GM21423 (cell line): ENCODE measurements around the gene METAP2.
"Not testable (repeated sequence)": the region's sequence is repeated elsewhere in the genome, so short reads cannot be mapped to it uniquely, and the experiment has no call there.

Experiments used
- ATAC-seq: cut with Tn5 transposase; IDR thresholded peaks from one replicate; pipeline ENCODE4 v1.9.1; 2021; ENCODE audit warnings: mild to moderate bottlenecking, moderate library complexity; ENCODE audit not compliant: unreplicated experiment

The METAP2 gene

GRCh38 chr12:95473884-95474659, at the start of gene METAP2:
Gene METAP2 (plus strand): TSS chr12:95474152. CDS start chr12:95474180, 28 bp downstream.
- peak; percentile 98 for ATAC-seq

GRCh38 chr12:95424271-95424994, 49.5 kb upstream of the METAP2 start:
- no peak for ATAC-seq

DNA sequence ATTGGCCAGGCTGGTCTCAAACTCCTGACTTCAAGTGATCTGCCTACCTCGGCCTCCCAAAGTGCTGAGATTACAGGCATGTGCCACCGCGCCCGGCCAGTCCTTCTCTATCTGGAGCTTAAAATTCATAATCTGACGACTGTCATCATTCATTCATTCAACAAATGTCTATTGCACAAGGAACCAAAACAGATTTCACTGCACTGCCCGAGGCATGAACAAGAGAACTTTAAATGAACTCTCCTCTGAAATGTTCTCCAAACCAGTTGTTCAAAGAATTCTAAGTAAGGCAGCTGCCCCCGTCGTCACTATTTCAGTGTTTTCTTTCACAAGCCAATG, 44.8 kb upstream of the METAP2 start:
- no peak for ATAC-seq

DNA sequence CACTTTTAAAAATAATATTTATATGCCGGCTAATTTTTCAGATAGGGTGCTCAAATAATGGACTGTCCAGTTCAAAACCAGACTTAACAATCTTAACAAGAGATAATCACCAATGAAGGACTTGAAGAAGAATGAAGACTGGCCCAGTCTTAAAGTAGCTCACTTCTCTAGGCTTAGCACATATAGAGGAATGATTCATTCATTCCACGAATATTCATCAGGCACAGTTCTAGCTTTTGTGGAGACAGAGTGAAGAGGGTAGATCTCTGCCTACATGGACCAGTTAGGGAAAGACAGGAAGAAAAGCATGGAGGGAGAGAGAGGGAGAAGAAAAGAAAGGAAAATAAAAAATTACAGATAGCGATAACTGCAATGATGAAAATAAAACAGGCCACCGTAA, 42.8 kb upstream of the METAP2 start:
- ATAC-seq, result no peak

DNA sequence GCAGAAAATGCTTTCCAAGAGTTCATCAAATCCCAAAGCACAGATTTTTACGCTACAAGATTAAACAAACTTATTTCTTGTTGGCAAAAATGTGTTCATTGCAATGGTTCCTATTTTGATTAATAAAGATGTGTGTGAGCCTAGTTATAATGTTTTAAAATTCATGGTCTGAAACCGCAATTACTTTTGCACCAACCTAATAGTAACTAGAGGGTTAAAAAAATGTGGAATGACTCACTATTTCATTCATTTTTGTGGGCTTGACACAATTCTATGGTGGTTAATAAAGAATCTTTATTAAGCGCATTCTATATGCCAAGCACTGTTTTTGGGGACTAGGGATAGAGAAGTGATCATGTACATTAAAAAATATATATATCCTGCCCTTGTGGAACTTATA, 38.6 kb upstream of the METAP2 start:
- ATAC-seq, result no peak

DNA sequence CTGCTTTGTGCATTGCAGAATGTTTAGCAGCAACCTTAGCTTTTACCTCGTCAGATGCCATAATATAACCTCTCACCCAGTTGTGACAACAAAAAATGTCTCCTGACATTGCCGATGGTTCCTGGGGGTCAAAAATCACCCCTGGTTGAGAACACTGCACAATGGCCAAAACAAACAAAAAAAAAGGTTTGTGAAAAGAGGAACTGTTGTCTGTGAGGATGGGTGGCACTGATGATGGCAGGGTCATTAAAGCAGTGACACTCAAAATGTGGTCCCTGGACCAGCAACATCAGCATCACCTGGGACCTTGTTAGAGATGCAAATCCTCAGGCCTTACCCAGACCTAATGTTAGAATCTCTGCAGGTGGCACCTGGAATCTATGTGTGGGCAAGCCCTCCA, 36.4 kb upstream of the METAP2 start:
- ATAC-seq, result no peak

DNA sequence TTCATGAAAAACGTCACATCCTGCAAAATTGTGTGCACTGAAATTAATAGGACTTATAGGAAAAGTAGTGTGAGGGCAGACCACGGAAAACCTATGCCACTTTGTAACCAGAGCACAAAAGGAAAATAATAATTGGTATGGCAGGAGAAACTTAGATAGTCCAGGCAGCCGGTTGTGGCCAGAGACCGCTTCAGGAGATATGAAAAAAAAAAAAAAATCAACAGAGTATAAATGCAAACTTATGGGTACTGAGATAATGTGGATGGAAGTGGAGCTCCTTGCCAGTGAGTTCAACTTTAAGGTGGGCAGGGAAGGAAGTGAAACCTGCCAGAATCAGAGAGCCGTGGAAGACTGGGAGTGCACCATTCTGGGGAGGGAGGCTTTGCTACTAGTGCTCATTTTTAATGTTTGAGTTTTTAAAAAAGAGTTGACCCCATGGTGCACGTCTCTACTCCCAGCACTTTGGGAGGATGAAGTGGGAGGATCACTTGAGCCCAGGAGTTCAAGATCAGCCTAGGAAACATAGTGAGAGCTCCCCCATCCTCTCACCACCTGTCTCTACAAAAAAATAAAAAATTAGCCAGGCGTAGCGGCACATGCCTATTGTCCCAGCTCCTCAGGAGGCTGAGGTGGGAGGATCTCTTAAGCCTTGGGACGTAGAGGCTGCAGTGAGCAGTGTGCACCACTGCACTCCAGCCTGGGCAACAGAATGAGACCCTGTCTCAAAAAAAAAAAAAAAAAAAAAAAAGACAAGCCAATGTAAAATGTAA, 34.3 kb upstream of the METAP2 start:
- ATAC-seq, result no peak

DNA sequence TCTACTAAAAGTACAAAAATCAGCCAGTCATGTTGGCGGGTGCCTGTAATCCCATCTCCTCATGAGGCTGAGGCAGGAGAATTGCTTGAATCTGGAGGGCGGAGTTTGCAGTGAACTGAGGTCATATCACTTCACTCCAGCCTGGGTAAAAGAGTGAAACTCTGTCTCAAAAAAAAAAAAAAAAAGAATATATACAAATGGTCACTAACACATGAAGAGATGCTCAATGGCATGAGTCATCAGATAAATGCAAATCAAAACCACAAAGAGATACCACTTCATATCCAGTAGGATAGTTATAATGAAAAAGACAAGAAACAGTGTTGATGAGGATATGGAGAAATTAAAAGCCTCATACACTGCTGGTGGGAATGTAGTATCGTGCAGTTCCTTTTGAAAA, 33.6 kb upstream of the METAP2 start:
- no peak for ATAC-seq

GRCh38 chr12:95443459-95443858, 30.5 kb upstream of the METAP2 start:
- ATAC-seq, result no peak

DNA sequence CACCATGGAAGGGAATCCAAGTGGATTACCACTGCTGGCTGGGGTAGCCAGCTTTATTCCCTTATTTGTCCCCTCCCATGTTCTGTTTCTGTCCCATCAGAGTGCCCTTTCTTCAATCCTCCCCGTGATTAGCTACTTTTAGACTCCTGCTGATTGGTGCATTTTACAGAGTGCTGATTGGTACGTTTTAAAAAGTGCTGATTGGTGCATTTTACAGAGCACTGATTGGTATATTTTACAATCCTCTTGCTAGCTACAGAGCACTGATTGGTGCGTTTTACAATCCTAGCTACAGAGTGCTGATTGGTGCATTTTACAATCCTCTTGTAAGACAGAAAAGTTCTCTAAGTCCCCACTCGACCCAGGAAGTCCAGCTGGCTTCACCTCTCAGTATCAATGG, 28.9 kb upstream of the METAP2 start:
- ATAC-seq, result not testable (repeated sequence)

- ATAC-seq, result no peak
These were observed 28.0 kb upstream of the METAP2 start for GRCh38 chr12:95445884-95446505.

DNA sequence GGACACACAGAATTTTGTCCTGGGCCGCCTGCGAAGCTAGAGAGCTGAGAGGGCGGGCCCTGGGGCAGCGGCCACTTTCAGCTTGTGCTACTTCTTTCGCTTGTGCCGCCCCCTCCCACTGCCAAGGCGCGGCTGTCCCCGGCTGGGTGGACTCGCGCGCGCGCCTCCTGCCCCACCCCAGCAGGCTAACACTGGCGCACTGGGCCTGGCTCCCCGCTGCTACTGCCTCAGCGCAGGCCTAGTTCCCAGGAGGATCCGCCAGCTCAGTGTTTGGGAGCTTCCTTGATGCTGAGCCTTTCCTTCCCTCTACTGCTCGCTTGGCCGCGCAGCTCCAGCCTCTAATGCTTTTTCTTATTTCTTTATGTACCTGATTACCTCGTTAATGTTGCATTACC, 27.4 kb upstream of the METAP2 start:
- no peak for ATAC-seq

DNA sequence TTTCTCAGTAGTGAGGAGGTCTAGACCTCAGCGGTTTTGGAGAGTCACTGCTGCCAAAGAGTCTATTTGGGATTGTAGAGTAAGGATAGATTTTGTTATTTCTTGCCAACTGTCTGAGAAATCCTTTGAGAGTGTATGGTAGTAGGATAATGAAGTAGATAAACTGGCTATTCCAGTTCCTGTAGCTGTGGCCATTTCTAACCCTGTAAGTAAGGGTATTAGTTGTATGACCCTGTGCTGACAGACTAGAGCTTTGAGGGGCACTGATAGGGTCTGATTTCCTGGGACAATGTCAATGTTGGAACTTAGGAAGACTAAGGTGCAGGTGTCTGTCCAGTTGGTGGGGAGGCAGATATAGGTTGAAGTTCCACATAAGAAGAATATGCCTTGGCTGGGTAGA, 24.3 kb upstream of the METAP2 start:
- ATAC-seq, result not testable (repeated sequence)

GRCh38 chr12:95452501-95452900, 21.5 kb upstream of the METAP2 start:
- ATAC-seq, result not testable (repeated sequence)

- not testable (repeated sequence) for ATAC-seq
These were observed 20.1 kb upstream of the METAP2 start for GRCh38 chr12:95453881-95454280.

- ATAC-seq, result not testable (repeated sequence)
These were observed 19.2 kb upstream of the METAP2 start for GRCh38 chr12:95454780-95455215.

DNA sequence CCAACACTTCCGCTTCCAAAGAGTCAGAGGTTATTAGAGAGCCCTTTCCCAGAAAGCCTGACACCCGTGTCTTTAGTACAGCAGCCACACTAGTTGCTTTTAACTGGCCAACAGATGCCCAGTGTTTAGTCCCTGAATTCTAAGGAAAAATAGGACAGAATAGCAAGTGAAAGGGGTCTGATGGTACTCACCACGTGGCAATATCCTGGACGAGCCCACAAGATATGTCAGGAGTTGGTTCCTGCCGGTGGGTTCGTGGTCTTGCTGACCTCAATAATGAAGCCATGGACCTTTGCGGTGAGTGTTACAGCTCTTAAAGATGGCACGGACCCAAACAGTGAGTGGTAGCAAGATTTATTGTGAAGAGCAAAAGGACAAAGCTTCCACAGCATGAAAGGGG, 16.3 kb upstream of the METAP2 start:
- ATAC-seq, result not testable (repeated sequence)

- no peak for ATAC-seq
These were observed 15.2 kb upstream of the METAP2 start for GRCh38 chr12:95458761-95459160.

- no peak for ATAC-seq
These were observed 14.6 kb upstream of the METAP2 start for GRCh38 chr12:95459310-95459709.

DNA sequence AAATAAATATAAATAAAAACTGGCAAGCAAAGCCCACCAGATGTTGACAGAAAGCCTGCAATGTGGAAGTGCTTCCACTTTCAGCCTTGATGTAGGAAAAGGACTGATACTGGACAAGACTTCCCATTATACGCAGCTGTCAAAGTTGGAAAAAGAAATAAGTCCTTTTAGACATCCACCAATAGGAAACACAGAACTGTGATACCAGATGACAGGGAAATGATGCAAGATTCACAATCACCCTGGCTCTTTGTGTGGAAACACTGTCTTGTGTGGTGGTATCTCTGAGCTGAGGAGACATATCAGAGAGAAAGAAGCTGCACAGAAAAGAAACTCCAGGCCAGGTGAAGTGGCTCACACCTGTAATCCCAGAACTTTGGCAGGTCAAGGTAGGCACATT, 13.8 kb upstream of the METAP2 start:
- ATAC-seq, result no peak

- no peak for ATAC-seq
These were observed 13.1 kb upstream of the METAP2 start for GRCh38 chr12:95460896-95461295.
